22Rv1 (cell line): ENCODE measurements around the gene PRDX3.

ENCODE experiments used
- H3K27ac ChIP-seq: fragments of 450-650 bp; 2 replicates; pipeline ENCODE4 v1.5.1; 2017
- CTCF ChIP-seq: fragments of 450-650 bp; IDR thresholded peaks from 2 replicates; pipeline ENCODE4 v1.5.1; 2017; ENCODE audit warnings: mild to moderate bottlenecking
- ZFX ChIP-seq: fragments of 450-650 bp; IDR thresholded peaks from 2 replicates; pipeline ENCODE4 v1.6.1; 2017; ENCODE audit warnings: antibody characterized with exemption, borderline replicate concordance

The PRDX3 gene

GRCh38 chr10:119177708-119178371 is 772 bp downstream of the PRDX3 start:
- H3K27ac ChIP-seq = peak overlapping the region; percentile 74
- TF ChIP-seq ZFX (no peak), CTCF (no peak)

GRCh38 chr10:119176166-119176565 is 2.4 kb downstream of the PRDX3 start:
- TF ChIP-seq ZFX (no peak), CTCF (no peak)
- H3K27ac ChIP-seq = no peak overlapping the region

DNA sequence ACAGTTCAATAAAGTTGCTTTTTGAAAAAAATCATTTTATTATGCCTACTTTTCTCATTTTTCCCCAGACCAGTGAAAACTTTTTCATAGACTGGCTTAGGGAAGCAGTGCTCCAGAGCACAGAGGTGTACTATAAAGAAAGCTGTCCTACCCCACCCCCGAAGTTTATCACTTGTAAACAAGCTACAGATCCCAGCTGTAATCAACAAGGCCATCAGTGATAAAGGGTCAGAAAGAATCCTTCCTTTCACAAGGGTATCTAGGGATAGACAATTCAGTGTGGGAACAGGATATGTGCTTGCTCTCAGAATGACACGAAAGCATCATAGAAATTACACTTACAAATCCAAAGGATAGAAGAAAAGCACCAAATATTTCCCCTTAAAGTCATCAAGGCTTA is 4.5 kb downstream of the PRDX3 start:
- peak overlapping the region; percentile 1; the same call in 1 of the 2 replicates for H3K27ac ChIP-seq
- no peak for TF ChIP-seq CTCF
- no peak for TF ChIP-seq ZFX

- H3K27ac ChIP-seq = peak overlapping the region; percentile 86
- TF ChIP-seq CTCF (no peak), ZFX (no peak)
Observed at GRCh38 chr10:119167041-119167440, 11.6 kb downstream of the PRDX3 start.

GRCh38 chr10:119166564-119166963 is 12.0 kb downstream of the PRDX3 start:
- H3K27ac ChIP-seq = peak overlapping the region; percentile 86
- TF ChIP-seq CTCF (no peak), ZFX (no peak)

GRCh38 chr10:119166118-119166500 is 12.5 kb downstream of the PRDX3 start:
- no peak for TF ChIP-seq CTCF
- TF ChIP-seq ZFX = no peak
- peak overlapping the region; percentile 86 for H3K27ac ChIP-seq

- TF ChIP-seq ZFX = no peak
- no peak for TF ChIP-seq CTCF
- H3K27ac ChIP-seq = peak within 1 kb of the TSS; percentile 86
Observed at GRCh38 chr10:119165171-119166117, 13.2 kb downstream of the PRDX3 start, which contains the start of gene SFXN4. Gene SFXN4 (minus strand): TSS chr10:119165714. CDS start chr10:119165647, 67 bp downstream.
